ENCODE data around the gene CHD6. TPM values are rescaled to one million over a fixed set of nuclear protein-coding genes. Genes with fewer than 3 reads are reported as not detected.

Gene CHD6
- polyA plus RNA-seq, 10 donors = 15.4 to 27.1 (median 21.8) TPM

GRCh38 chr20:41470362-41471095, 147.6 kb downstream of the CHD6 start:
- no peak for DNase-seq

GRCh38 chr20:41469868-41470267, 148.3 kb downstream of the CHD6 start:
- DNase-seq = no peak

DNA sequence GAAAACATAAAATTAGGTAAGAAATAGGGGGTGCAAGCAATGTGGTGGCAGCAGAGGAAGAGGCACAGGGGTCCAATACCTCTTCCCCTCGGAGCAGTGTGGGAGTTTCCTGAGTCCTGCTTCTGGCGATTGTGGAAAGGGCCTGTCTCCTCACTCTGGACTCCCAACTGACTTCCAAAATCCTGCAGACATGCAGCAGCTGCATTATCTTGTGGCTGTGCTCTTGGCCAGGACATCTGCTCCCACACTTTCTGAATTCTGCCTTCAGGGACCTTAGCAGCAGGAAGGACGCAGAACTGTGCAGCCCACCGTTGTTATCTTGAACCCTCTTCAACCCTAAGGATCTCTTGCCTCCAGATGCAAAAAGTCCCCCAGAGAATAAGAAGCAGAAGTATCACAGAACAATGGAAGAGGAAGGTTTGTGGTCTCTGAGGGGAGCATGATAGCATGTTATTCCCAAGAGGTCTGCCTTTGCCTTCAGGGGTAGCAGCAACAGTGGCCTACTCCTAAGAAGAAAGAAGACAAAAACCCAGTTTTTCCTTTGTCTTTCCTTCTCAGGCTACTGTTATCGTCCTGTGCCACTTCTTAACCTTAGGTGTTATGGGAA, 149.1 kb downstream of the CHD6 start:
- DNase-seq = peak in 1 of 3 donors; percentile 31

GRCh38 chr20:41467690-41468089, 150.5 kb downstream of the CHD6 start:
- DNase-seq = no peak

GRCh38 chr20:41467220-41467619, 151.0 kb downstream of the CHD6 start:
- no peak for DNase-seq

DNA sequence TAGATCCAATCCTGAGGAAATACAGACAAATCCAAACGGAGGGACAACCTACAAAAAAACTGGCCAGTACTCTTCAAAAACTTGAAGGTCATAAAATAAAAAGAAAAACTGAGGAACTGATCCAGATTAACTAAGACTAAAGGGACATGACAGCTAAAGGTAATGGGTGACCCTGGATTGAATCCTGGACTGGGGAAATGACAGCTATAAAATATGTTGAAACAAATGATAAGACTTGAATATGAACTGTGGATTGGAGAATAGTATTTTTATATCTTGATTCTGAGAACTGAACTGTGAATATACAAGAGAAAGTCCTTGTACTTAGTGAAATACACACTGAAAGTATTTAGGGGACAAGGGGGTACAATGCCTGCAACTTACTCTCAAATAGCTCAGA, 154.6 kb downstream of the CHD6 start:
- DNase-seq = no peak

DNA sequence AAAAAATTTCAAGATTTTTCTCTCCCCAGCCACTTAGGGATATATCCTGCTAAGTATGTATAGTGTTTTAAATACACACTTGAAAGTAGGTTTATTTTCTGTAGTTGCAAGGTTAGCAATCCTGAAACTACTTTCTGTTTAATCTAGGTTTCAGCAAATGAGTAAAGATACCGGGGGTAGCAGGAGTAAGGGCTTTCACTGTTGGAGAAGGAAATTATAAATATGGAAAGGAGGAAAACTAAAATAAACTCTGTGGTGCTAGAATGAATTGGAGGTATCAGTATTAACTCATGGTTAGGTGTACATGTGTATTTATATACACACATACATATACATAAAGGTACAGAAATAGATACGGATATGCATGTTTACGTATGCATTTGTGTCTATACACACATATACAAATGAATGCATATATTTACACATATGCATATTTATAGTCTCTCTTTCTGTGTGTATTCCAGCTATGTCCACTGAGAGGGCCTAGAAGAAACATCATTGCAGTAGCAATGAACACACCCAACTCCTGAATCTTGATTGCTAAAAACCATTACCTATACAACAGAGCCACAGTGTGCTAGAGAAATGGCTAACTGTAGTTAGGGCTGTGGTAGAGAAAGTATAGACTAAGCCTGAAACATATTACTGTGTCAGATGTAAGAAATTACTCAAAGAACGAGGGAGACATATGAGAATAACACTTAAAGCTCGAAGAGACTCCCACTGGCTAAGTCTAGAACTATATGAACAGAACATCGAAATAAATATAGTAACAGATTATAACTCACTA, 155.6 kb downstream of the CHD6 start:
- DNase-seq = no peak

DNA sequence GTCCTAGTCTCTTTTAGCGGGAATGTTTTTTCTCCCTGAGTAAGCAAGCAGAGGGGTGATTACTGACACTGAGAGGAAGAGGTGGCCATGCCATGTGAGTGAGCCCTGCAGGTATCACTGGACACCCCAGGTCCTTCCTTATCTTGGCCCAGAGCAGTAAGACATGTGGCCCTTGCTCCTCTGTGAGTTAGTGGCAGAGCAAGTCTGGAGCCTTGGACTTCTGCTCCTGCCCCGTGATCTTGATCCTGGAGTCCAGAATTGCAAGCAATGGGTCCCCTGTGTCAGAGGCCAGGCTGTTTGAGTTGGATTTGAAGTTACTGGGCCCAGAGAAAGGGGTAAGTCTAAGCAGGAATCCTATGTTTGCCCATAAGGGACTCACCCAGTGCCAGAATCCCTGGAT, 159.4 kb downstream of the CHD6 start:
- no peak for DNase-seq

GRCh38 chr20:41457173-41457857, 160.9 kb downstream of the CHD6 start:
- DNase-seq = no peak

DNA sequence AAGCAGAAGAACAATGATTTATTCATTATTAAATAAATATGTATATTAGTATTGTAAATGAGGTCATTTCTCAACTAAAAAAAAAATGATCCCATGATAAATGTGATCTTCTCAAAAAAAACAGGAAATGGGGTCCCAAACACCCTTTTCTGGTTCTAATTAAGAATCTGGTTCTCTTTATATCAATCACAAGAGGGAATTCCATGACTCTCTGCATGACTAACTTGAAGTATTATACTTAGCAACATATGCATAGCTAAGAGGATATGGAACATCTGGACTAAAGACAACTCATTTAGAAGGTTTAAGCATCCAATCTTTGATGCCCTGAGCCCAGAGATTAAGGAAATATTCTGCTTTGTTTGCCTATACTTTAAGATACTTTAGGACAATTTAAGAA, 161.8 kb downstream of the CHD6 start:
- peak in 2 of 3 donors; percentile 41 to 52 for DNase-seq

- DNase-seq = no peak
These were observed 163.9 kb downstream of the CHD6 start for GRCh38 chr20:41454250-41454649.

GRCh38 chr20:41453010-41453950, 164.9 kb downstream of the CHD6 start:
- peak; percentile 22 to 62 (median 52) for DNase-seq

- DNase-seq = no peak
These were observed 166.0 kb downstream of the CHD6 start for GRCh38 chr20:41452226-41452625.

DNA sequence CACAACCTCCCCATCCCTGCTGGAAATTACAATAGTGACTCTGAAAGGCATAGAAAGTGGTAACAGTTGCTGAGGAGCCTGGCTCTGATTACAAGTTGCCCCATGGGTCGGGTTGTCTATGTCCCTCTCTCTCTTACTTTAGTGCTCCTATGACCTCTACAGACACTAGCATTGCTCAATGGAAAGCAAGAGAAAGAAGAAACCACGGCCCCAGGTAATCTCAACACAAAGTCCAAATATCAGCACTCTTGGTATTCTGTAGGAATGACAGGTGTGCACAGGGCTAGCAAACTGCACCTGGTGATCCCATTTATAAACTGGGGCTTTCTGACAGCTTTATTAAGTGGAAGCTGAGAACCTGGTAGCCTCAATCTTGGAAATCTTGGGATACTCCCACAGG, 171.2 kb downstream of the CHD6 start:
- DNase-seq = no peak

- DNase-seq = no peak
These were observed 171.7 kb downstream of the CHD6 start for GRCh38 chr20:41446456-41446855.

- no peak for DNase-seq
These were observed 173.4 kb downstream of the CHD6 start for GRCh38 chr20:41444821-41445220.

GRCh38 chr20:41443691-41444090, 174.5 kb downstream of the CHD6 start:
- no peak for DNase-seq

DNA sequence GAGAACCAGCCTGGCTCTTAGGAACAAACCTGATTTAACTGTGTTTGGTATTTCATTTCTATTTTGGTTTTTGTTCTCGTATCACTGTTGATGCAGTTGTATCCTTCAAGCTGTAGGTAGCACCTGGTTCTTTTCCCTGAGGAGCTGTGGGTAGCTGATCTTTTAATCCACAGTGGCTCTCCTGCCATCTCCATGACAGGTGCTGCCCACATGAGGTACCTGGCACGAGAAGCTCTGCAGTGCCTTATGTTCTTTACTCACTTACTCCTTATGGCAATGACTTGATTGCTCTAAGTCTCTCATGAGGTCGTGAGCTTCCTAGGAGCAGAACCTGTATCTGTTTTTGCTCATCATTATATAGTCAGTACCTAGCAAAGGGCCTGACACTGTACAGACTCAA, 177.3 kb downstream of the CHD6 start:
- no peak for DNase-seq

DNA sequence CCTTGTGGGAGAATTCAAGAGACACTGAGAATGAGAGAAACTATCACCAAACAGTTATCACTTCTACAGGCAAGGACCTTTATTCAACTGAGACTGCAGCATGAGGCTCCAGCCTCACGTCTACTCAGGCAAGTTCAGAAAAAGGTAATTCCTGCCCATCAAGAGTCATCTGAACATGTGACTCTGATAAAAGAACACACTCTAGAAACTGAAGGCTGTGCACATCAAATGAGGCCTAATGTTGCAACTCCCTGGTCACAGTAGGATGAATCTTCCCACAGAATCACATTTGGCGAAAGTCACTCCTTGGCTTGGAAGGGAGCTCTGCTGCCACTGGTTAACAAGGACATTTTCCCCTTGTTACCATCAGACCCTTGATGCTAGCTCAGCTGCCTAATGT, 180.3 kb downstream of the CHD6 start:
- no peak for DNase-seq

DNA sequence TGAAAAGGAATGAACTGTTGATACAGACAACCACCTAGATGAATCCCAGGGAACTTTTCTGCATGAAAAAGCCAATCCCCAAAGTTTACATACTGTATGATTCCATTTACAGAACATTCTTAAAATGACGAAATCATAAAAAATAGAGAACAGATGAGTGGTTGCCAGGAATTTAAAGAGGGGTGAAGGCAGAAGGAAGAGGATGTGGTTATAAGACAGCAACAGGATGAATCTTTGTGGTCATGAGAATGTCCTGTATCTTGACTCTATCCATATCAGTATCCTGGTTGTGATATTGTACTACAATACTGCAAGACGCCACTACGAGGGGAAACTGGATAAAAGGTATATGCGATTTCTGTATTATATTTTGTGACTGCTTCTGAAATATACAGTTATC, 181.5 kb downstream of the CHD6 start:
- DNase-seq = peak in 1 of 3 donors; percentile 60

GRCh38 chr20:41433203-41433602, 185.0 kb downstream of the CHD6 start:
- DNase-seq = no peak
